GM18526 (cell line): ENCODE data around the gene NOXO1.

ENCODE experiments used
- POLR2A ChIP-seq: IDR thresholded peaks from 3 replicates; pipeline ENCODE4 v1.6.1; 2011; ENCODE audit not compliant: insufficient read length; ENCODE audit errors: extremely low read depth

Gene NOXO1

GRCh38 chr16:1945559-1946391 lies 35.5 kb downstream of the NOXO1 start:
- no peak for TF ChIP-seq POLR2A

GRCh38 chr16:1944612-1945199 lies 36.6 kb downstream of the NOXO1 start:
- no peak for TF ChIP-seq POLR2A

GRCh38 chr16:1942810-1943726 lies 38.2 kb downstream of the NOXO1 start, which contains the start of gene MSRB1:
MSRB1 (minus strand) TSS chr16:1943199; CDS start chr16:1943156, 43 bp downstream.
- TF ChIP-seq POLR2A = peak; percentile 86

GRCh38 chr16:1942047-1942809 lies 39.0 kb downstream of the NOXO1 start:
- TF ChIP-seq POLR2A = no peak

- no peak for TF ChIP-seq POLR2A
Observed at GRCh38 chr16:1941162-1942046, 39.9 kb downstream of the NOXO1 start.

- TF ChIP-seq POLR2A = no peak
Observed at GRCh38 chr16:1940273-1941161, 40.8 kb downstream of the NOXO1 start.

GRCh38 chr16:1938910-1939309 lies 42.4 kb downstream of the NOXO1 start:
- TF ChIP-seq POLR2A = no peak

- no peak for TF ChIP-seq POLR2A
Observed at GRCh38 chr16:1938316-1938715, 43.0 kb downstream of the NOXO1 start.

- no peak for TF ChIP-seq POLR2A
Observed at GRCh38 chr16:1936945-1937479, 44.3 kb downstream of the NOXO1 start.

GRCh38 chr16:1933097-1933661 lies 48.1 kb downstream of the NOXO1 start:
- no peak for TF ChIP-seq POLR2A

- no peak for TF ChIP-seq POLR2A
Observed at GRCh38 chr16:1932050-1933028, 48.9 kb downstream of the NOXO1 start.
